ENCODE data around the gene VSIR. TPM values are rescaled to one million over a fixed set of nuclear protein-coding genes. Genes with fewer than 3 reads are reported as not detected.

The VSIR gene
- total RNA-seq, 4 donors from 2014 or later: 54.3 to 77.0 (median 61.6) TPM

DNA sequence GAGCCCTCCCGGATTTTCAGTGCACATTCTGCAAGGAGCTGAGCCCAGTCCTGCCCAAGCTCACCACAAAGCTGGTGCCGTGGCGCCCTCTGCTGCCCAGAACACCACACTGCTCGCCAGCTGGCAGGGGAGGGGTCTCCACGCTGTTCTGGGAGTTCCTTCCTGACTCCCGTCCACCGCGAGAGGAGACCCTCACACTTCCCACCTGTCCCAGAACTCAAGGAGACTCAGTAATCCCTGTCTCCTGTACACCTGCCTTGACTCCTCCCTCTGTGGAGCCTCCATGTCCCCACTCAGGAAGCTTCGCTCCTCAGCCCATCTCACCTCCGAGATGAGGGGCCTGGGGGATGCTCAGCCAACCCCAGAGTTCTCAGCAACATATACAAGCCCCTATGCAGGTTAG is 65.0 kb downstream of the VSIR start:
- TF ChIP-seq CTCF (IDR thresholded peaks at IDR 0.05) (peak; percentile 78 to 91 (median 81)), POLR2A (IDR thresholded peaks at IDR 0.05) (no peak), POLR2AphosphoS5 (IDR thresholded peaks at IDR 0.05) (no peak), EP300 (IDR thresholded peaks at IDR 0.05; ENCODE audit: low read depth) (no peak)
- H3K4me1 ChIP-seq: peaks cover 6 to 14% (median 7%) of the 10 kb centered on the region in 4 donors
- in situ Hi-C loops (cut with MboI; ENCODE audit: low pct_ligation_motif_present in 1 of 4, low pct_unique_long_range_greater_than_20kb in 1 of 4, low sequenced_read_pairs in 3 of 4): loop anchor here (10.0 to 25.0 kb wide), 4 partner anchors 104 to 394 kb away; partner anchors contain the start of genes SLC29A3 (in 3 of the 4) and CDH23 (in 2 of the 4)
- peak; percentile 62 for DNase-seq
- no peaks in the 10 kb centered on the region for H3K9me3 ChIP-seq
- H3K27me3 ChIP-seq: no peaks in the 10 kb centered on the region
- intact Hi-C loops (cut with DNase I; ENCODE audit: low total_unique reads): loop anchor here (10.0 kb wide), 1 partner anchor 314 kb away; the partner anchor contains the start of gene CDH23
- no peaks in the 10 kb centered on the region for H3K36me3 ChIP-seq
- WGBS, 2 donors (ENCODE audit: low coverage in 1 of 2): 12% methylated on average over 10 of the region's 10 CpGs; no CpG with 5 or more reads in 1 of the 2 donors
- H3K27ac ChIP-seq: no peak overlapping the region
- H3K4me3 ChIP-seq: no peak overlapping the region

GRCh38 chr10:71707240-71707789 is 66.0 kb downstream of the VSIR start:
- intact Hi-C loops (cut with DNase I; ENCODE audit: low total_unique reads) (loop anchor here (10.0 kb wide), 1 partner anchor 313 kb away; the partner anchor contains the start of gene CDH23), in situ Hi-C loops (cut with MboI; ENCODE audit: low pct_ligation_motif_present in 1 of 4, low pct_unique_long_range_greater_than_20kb in 1 of 4, low sequenced_read_pairs in 3 of 4) (loop anchor here (10.0 to 25.0 kb wide), 4 partner anchors 105 to 393 kb away; partner anchors contain the start of genes SLC29A3 (in 3 of the 4) and CDH23 (in 2 of the 4))
- no peaks in the 10 kb centered on the region for H3K9me3 ChIP-seq
- H3K27ac ChIP-seq: no peak overlapping the region
- H3K4me1 ChIP-seq: peaks cover 0 to 5% (median 0%) of the 10 kb centered on the region in 4 donors
- 90% methylated on average over 5 of the region's 5 CpGs; no CpG with 5 or more reads in 1 of the 2 donors for WGBS, 2 donors (ENCODE audit: low coverage in 1 of 2)
- DNase-seq: no peak
- H3K27me3 ChIP-seq: no peaks in the 10 kb centered on the region
- H3K36me3 ChIP-seq: no peaks in the 10 kb centered on the region
- TF ChIP-seq EP300 (IDR thresholded peaks at IDR 0.05; ENCODE audit: low read depth) (no peak), POLR2A (IDR thresholded peaks at IDR 0.05) (no peak), CTCF (IDR thresholded peaks at IDR 0.05) (no peak), POLR2AphosphoS5 (IDR thresholded peaks at IDR 0.05) (no peak)
- no peak overlapping the region for H3K4me3 ChIP-seq

- Histone ChIP-seq H3K4me1 (peaks cover 0 to 5% (median 0%) of the 10 kb centered on the region in 4 donors), H3K36me3 (no peaks in the 10 kb centered on the region), H3K27ac (no peak overlapping the region), H3K27me3 (no peaks in the 10 kb centered on the region), H3K4me3 (no peak overlapping the region), H3K9me3 (no peaks in the 10 kb centered on the region)
- TF ChIP-seq POLR2AphosphoS5 (IDR thresholded peaks at IDR 0.05) (no peak), POLR2A (IDR thresholded peaks at IDR 0.05) (no peak), EP300 (IDR thresholded peaks at IDR 0.05; ENCODE audit: low read depth) (no peak), CTCF (IDR thresholded peaks at IDR 0.05) (no peak)
- intact Hi-C loops (cut with DNase I; ENCODE audit: low total_unique reads): loop anchor here (10.0 kb wide), 1 partner anchor 312 kb away; the partner anchor contains the start of gene CDH23
- no peak for DNase-seq
- in situ Hi-C loops (cut with MboI; ENCODE audit: low pct_ligation_motif_present in 1 of 4, low pct_unique_long_range_greater_than_20kb in 1 of 4, low sequenced_read_pairs in 3 of 4): loop anchor here (10.0 to 25.0 kb wide), 4 partner anchors 106 to 392 kb away; partner anchors contain the start of genes SLC29A3 (in 3 of the 4) and CDH23 (in 2 of the 4)
- 88% methylated on average over 32 of the region's 35 CpGs; no CpG with 5 or more reads in 1 of the 2 donors for WGBS, 2 donors (ENCODE audit: low coverage in 1 of 2)
These were observed 66.9 kb downstream of the VSIR start for GRCh38 chr10:71706216-71707121.

All from transverse colon (tissue), 4 donors.